Suppressor macrophage treated with lipopolysaccharide for 1 hour (primary cell): ENCODE data around the gene RBBP4.
"Not testable (repeated sequence)": the region's sequence is repeated elsewhere in the genome, so short reads cannot be mapped to it uniquely, and the experiment has no call there.

ENCODE experiments used
- DNase-seq, 3 donors: peaks; one replicate each; pipeline ENCODE4 v3.0.0-alpha.2; 2020 to 2022

The RBBP4 gene

DNA sequence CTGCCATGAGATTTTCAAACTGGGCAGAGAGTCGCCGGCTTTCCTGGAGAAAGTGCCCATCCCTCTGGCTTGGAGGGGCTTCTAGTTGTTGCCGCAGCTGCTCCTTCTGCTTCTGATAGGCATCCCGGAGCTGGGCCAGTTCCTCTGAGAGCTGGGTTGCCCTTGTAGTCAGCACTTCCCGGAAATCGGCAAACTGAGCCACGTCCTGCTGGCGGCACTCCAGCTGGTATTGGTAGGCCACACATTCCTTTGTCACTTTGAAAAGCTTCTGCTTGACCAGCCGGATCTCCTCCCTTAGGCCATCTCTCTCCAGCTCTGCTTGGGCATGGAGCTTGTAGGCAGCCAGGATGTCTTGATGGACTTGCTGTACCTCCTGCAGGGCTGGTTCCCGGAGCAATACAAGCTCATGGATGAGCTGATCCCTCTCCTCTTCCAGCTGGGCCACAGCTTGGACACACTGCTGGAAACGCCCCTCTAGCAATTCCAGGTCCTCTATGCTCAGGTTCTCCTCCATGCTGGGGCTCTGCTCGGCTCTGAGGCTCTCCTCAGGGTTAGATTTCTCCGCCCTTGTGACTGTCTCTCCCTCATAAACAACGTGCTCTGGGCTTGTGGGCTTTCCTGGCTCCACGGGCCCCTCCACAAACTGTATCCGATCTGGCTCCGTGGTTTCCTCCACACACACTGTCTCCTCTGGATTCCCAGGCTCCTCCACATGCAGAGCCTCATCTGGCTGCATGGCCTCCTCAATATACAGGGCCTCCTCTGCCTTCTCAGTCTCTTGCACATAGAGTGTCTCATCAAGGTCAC, 44.3 kb downstream of the RBBP4 start:
- peak in 2 of 3 donors; percentile 37 to 64 for DNase-seq

DNA sequence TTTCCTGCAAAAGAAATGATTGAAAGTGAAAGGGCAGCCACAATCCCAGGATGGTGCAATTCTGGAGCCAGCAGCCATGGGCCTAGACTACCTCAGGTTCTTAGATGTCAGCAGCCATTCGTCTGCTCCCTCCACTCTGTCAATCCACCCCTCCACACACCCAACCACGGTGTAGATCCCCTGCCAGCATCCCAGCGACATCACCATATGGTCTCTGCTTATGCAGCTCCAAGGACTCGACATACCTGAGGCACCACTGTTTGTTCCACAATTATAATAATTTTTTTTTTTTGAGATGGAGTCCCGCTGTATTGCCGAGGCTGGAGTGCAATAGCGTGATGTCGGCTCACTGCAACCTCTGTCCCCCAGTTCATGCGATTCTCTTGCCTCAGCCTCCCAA, 45.0 kb downstream of the RBBP4 start:
- DNase-seq = no peak

DNA sequence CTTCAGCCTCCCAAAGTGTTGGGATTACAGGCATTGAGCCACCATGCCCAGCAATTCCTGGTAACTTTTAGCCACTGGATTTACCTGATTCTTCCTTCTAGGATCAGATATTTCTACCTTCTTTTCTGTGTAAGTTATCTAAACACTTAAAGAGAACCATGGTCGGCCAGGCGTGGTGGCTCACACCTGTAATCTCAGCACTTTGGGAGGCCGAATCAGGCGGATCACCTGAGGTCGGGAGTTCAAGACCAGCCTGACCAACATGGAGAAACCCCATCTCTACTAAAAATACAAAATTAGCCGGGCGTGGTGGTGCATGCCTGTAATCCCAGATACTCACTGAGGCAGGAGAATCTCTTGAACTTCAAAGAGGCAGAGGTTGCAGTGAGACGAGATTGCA, 46.0 kb downstream of the RBBP4 start:
- DNase-seq = not testable (repeated sequence)

DNA sequence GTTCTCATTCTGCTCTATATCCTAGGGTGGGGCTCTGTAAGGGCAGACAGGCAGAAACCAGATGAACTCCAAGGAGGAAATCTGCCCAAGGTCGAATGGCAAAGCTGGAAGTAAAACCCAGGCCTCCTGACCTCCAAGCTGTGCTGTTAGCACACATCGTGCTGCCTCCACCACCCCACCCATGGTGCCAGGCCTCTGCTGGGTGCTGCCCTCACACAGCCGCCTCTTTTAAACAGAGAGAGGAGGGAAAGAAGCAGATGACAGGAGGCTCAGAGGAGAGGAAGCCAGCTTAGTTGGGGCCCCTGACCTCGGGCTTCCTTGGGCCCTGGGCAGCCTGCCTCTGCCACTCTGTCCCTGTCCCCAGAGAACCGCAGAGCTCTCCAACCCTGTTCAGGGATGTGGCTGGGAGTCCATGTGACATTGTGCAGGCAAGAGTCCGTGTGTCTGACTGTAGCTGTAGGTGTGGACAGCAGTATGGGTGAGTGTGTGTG, 50.5 kb downstream of the RBBP4 start:
- no peak for DNase-seq

DNA sequence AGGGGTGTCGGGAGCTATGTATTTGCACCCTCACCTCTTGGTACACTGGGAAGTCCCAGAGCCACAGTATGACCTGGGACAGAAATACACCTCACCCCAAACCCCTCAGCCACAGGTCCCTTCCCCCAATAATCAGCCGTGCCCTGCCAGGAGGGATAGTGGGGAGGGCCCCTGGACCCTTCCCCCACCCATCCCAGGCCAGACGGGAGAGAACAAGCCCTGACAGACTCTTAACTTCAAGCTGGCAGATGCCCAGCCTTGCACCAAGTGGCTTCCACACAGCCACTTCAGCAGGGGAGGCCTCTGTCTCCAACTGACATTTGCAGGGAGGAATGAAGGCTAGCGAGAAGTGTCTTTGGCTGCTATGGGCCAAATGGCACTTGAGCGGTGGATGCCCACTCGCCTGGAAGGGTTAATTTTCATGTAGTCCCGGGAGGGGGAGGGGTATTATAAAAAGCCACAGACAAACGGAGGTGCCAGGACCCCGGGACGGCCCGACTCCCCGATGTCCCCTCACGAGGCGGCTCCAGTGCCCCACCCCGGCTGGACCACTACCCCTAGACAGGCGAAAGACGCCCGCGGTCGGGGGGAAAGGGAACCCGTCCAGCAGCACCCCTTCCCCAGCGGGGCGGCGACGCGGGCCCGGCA, 51.1 kb downstream of the RBBP4 start:
- no peak for DNase-seq

DNA sequence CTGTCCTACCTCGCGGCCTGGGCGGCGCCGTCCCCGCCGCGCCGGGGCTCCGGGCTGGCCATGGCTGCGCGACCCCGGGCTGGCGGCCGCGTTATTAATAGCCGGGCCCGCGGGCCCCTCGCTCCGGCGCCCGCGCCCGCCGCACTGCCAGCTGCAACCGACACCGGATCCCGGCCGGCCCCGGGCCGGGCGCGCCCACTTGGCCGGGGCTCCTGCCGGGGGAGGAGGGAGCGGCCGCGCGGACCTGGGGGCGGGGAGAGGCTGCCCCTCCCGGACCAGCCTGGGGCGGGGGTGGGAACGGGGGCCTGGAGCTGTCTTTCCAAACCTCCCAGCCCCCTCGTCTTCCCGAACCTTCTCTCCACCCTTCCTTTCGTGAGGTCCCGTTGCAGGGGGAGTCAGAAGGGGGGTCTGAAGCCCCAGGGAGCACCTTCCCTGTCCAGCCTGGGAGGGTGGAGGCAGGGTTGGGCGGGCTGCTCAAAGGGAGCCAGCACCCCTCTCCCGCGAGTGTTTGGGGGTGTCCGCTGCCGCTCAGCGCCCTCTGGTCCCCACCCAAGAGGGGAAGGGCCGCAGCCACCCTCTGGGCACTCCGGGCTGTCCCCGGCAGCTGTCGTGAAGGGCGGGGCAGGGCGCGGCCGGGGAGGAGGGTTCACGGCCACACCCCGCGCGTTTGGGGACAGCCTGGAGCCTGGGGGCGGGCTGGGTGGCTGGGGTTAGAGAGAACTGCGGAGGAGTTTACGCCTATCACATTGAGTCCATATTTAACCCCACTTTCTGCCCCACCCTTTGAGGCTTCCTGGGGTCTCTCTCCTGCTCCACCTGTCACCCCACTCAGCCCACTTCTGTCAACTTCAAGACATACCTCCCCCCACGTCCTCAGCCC, 51.8 kb downstream of the RBBP4 start, which contains the start of gene SYNC:
Gene SYNC, minus strand, starts transcription at position 172 of the 880 bp plus-strand sequence. Its CDS starts 110 bp downstream, at position 62.
- DNase-seq = peak; percentile 49 to 80 (median 55)

DNA sequence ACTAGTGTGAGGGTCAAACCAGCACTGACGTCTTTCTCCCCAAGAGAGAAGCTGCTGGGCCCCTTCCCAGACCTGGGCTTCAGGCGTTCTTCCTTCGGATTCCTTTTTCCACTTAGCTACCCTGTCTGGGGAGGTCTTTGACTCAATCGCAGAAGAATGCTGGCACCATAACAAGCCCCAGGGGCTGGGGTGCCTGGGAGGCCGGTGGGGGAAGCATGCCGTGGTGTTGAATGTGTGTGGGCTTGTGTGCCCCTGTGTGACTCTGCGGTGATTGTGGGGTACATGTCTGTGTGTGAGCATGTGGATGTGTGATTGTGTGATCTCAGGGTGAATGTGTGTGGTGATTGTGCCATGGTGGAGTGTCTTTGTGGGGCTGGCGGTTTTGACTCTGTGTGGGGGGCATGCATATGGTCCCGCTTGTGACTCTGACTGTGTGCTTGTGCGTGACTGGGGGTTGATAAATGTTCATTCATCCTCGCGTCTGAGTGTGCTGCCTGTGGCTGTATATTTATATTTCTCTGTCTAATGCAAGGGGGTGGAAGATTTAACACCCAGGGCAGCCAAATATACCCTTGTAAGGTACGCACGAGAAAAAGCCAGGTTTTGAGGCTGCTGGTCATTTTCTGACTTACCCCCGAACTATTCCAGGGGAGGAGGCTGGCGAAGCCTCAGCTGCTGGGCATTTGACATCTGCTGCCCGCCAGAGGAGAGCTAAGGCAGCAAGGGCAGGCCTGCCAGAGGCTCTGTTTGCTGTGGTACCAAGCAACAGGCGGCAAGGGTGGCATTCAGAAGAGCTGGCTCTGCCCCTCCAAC, 52.7 kb downstream of the RBBP4 start:
- DNase-seq = no peak

DNA sequence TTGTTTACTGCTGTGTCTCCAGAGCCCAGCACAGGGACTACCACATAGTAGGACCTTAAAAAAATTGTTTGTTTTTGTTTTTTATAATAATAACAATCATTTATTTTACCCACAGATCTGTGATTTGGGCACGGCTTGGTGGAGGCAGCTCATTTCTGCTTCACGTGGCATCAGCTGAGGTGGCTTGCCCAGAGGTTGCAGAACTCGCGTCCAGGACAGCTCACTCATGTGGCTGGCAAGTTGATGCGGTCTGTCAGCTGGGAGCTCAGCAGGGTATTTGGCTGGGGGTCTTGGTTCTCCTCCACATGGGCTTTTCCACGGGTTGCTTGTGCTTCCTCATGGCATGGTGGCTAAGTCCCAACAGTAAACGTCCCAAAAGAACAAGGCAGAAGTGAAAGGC, 54.5 kb downstream of the RBBP4 start:
- no peak for DNase-seq

DNA sequence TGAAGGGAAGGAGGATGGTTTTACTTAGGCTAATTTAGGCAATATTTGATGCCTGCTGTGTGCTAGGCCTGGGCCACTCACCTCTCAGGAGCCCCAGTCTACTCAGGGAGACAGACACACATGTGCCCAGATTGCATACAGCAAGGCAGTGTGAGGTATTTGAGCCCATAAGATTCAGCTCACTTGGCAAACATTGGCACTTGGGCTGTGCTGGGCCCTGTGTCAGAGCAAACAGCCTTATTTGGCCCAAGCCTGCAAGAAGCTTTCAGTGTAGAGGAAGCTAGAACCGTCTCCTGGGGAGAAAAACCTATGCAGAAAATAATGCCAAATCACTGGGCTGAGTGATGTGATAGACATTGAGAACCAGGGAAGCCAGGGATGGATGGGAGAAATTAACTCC, 55.5 kb downstream of the RBBP4 start:
- no peak for DNase-seq

DNA sequence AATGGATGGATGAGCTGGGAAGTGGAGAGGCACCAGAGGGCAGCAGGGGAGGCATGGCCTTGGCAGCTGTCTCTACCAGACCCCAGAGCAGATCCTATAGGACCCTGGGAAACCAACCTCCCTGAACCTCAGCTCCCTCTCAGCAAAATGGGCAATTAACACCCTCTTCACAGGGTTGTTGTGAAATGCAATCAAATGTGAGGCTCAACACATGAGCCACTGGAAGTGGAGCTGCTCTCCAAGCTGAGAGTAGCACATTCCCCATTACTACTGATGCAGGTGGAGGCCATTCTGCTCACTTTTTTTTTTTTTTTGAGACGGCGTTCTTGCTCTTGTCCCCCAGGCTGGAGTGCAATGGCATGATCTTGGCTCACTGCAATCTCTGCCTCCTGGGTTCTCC, 58.1 kb downstream of the RBBP4 start:
- no peak for DNase-seq

DNA sequence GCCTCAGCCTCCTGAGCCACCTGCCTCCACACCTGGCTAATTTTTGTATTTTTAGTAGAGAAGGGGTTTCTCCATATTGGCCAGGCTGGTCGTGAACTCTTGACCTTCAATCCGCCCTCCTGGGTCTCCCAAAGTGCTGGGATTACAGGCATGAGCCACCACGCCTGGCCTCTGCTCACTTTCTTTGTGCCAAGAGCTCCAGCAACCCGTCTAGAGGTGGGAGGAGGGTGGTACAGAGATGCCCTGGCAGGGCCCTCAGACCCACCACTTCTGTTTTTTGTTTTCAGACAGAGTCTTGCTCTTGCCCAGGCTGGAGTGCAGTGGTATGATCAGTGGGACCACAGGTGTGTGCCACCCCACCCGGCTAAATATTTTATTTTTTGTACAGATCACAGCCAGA, 58.5 kb downstream of the RBBP4 start:
- no peak for DNase-seq

DNA sequence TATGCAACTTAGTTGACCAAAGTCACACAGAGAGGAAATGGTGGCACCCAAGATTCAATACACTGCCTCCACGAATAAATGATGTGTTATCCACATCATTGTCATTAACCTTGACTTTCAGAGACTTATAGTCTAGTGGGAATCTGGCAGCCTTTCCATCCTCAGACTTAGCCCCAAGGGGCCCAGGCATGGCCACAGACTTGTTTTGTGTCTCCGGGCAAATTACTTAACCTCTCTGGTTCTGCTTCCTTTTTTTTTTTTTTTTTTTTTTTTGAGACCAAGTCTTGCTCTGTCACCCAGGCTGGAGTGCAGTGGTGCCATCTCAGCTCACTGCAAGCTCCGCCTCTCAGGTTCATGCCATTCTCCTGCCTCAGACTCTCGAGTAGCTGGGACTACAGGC, 60.2 kb downstream of the RBBP4 start:
- DNase-seq = peak; percentile 32 to 48 (median 38)

DNA sequence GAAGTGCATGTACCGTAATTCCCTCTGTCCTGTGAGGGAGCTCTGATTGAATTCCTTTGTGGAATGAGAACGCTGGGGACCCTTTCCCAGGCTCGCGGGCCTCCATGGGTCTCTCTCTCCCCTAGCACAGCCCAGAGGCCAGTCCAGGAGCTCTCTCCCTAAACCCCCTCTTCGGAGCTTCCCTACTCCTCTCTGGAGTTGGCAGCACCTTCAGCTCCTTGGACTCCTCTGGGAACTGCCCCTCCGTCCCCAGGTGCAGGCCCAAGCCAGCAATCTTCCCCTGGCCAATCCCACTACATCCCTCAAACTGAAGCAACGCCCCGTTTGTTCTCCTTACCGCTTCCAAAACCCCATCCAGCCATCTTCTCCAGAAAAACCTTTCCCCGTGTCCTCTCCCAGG, 62.1 kb downstream of the RBBP4 start:
- no peak for DNase-seq

DNA sequence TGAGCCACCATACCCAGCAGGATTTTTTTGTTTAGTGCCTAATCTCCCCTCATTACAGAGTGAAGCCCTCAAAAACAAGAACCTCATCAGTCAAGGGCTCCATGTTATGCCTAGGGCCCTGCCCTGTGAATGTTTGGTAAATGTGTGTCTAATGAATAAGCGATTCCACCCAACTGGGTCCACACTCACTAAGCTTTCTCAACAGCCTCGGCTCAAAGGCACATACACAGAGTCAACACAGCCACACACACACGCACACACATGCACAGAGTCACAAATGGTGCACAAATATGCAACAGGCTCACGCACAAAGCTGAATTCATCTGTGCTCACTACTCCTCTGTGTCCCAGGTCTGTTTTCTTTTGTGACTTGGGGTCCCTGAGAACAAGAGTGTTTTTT, 63.3 kb downstream of the RBBP4 start:
- DNase-seq = no peak

DNA sequence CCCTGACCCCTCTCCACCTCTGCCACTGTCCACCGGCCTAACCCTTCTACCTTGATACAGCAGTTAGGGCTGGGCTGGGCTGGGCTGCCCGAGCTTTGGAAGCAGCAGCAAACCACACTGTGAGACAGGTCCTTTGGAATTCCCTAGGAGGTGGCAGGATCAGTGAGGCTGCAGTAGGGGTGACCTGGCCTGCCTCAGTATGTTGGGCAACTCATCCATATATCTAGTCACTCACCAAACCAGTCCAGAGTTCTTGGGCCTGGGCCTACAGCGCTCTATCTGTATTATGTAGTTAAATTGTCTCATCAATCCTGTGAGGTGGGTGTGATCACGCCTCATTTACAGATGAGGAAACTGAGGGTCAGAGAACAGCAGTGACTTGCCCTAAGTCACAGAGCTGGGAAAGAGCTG, 64.9 kb downstream of the RBBP4 start:
- DNase-seq = no peak

DNA sequence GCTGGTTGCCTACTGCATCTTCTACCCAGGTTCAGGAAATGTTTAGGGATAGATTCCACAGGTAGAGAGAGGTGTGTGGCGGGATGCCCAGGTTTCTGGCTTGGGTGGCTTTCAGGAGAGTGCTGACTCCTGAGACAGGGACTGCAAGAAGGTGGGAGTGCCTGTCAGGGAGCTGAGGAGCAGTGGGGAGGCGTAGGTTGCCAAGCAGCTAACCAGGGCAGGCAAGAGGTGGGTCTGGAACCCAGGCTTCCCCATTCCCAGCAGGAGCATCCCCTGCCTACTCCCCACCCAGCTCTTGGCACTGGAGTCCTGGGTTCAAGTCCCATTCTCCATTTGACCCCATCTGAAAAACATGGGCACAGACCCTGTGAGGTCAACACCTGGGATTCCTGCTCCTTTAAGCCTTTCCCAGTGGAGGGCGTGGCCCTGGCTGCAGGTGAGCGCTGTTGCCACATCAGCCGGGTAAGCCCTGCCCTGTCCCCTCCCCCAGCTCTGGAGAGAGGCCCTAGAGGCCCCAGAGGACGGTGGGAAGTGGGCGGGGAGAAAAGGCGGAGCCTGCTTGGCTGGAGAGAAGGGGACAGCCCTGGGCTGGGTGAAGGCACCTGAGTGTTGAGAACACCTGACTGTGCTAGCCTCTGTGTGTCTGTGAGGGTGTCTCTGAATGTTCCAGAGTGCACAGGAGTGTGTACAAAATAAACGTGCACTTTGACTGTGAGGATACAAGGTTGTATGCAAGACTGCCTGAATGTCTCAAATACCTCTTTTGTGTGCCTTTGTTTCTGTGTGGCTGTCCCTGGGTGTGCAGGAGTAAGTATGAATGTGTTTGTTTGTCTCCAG, 65.5 kb downstream of the RBBP4 start:
- peak in 1 of 3 donors; percentile 33 for DNase-seq

DNA sequence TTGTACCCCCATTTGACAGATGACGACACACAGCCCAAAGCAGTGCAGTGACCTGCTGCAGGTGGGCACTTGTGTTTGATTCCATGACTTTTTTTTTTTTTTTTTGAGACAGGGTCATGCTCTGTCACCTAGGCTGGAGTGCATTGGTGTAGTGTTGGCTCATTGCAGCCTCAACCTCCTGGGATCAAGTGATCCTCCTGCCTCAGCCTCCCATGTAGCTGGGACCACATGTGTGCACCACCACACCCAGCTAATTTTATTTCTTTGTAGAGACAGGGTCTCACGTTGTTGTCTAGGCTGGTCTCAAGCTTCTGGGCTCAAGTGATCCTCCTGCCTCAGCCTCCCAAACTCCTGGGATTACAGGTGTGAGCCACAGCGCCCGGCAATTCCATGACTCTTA, 66.5 kb downstream of the RBBP4 start:
- DNase-seq = no peak

DNA sequence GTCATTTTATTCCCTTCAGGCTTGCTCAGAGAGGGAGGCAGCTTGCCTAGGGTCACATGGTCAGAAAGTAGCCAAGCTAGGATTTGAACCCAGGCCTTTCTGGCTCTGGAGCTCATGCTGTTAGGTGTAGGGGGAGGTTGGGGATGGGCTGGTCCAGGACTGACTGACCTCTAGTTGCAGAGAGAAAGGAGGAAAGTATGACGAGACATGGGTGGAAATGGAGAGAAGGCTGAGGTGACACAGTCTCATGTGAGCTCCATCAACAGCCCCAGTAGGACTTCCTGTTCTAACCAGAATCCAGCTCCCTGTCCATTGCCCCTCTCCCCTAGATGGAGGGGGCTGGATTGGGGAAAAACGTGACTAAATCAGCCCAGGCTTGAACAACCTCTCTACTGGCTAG, 67.0 kb downstream of the RBBP4 start:
- DNase-seq = peak; percentile 32 to 59 (median 56)

DNA sequence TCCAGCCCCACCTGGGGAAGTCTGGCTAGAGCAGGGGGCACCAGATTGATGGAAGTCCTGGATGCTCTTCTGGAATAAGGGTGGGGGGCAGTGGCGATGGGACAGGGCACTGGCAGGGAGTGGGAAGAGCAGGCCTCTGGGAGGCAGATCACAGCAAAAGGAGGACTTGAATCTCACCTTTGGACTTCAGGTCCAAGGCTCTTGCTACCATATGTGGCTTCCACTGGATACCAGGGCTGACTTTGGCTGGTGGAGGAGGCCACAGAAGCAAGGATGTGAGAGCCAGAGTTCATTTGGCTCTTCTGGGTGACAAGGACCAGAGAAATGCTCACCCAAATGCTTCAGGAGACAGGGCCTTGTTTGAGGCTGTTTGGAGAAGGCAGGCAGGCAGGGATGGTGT, 67.5 kb downstream of the RBBP4 start:
- no peak for DNase-seq

DNA sequence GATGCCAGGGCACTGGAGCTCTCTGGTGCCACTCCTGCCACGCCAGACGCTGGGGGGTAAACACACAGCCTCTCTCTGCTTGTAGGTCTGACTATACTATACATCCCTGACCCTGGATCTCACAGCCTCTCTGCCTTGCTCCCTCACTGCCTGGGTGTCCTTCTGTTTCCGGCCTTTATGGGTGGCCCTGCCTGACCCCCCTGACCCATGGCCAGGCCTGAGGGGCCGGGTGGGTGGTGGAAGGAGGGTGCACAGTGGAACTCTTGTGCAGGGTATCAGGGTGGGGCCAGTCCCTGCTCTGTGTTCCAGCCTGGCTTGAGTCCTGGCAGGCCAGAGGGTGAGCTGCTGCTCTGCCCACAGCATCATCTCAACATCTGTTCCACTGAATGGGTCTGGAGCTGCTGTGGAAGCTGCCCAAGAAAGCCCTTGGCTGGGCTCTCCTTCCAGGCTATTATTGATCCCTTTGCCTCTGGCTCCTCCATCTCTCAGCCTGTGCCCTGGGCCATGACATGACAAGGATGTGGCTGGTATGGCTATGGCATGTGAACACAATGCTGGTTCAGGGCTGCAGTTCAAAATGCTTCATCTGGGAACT, 68.8 kb downstream of the RBBP4 start:
- DNase-seq = no peak
